Measurements from ENCODE around the gene SPON1. TPM values are rescaled to one million over a fixed set of nuclear protein-coding genes. Genes with fewer than 3 reads are reported as not detected.

The SPON1 gene
- total and polyA plus RNA-seq, 2 of the 8 experiments (the other 6 are each of a cell fraction or from before 2014, with no cell fraction given), result 1.5 to 5.4 TPM

DNA sequence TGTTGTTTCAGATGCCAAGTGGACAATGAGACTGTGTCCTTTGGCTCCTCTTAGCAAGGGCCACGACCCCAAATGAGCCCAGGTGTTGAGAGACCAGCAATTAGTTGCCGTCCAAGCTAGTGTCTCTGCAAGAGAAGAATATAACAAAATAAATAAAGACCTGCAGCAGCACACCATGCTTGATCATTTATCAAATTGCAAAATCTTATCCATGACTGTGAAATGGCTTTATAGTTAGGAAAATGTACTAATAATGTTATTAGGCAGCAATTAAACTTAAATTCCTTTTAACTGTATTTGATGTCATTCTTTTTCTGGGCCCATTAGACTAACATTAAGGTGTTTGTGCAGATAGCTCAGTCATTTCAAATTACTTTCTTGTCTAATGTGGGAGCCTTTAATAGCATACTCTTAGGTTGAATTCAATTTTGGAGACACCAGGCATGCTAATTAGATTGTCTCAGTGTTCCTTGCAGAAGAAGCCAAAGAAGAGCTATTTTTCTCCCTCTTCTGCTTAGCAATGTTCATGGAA, 220.4 kb downstream of the SPON1 start:
- Histone ChIP-seq H3K79me1 (ENCODE audit: low read depth, low read length) (no peaks in the 10 kb centered on the region), H3K9ac (replicated peaks in 1 of 4; ENCODE audit: extremely low read depth in 1 of 4, low read depth in 3 of 4, low read length in 3 of 4) (no peak overlapping the region), H3K56ac (replicated peaks; ENCODE audit: insufficient read length, low read depth, low read length) (no peak overlapping the region), H4K5ac (ENCODE audit: insufficient read length, low read depth, low read length) (no peak overlapping the region), H3K18ac (ENCODE audit: extremely low read depth, low read length) (no peak overlapping the region), H3K23me2 (ENCODE audit: low read depth, low read length) (no peaks in the 10 kb centered on the region), H3K27me3 (replicated peaks in 1 of 4; ENCODE audit: control insufficient read depth in 3 of 4, extremely low read depth in 1 of 4, insufficient read depth in 3 of 4, low read length in 3 of 4) (no peaks in the 10 kb centered on the region), H3K79me2 (ENCODE audit: control insufficient read depth in 1 of 2, insufficient read depth in 2 of 2, low read length in 2 of 2) (no peaks in the 10 kb centered on the region), H2BK12ac (ENCODE audit: low read depth, low read length) (no peak overlapping the region), H3K4me3 (ENCODE audit: extremely low read depth in 1 of 4, insufficient read depth in 2 of 4, low read depth in 3 of 4, low read length in 4 of 4) (no peak overlapping the region), H2AK5ac (ENCODE audit: low read depth, low read length) (no peak overlapping the region), H3K4me1 (replicated peaks in 1 of 4; ENCODE audit: control insufficient read depth in 3 of 4, insufficient read depth in 4 of 4, low read length in 3 of 4) (peaks cover 0 to 15% (median 5%) of the 10 kb centered on the region in 4 experiments; a peak in 4 of 7 replicates), H2BK5ac (ENCODE audit: low read depth, low read length) (no peak overlapping the region), H3K23ac (ENCODE audit: insufficient read length) (no peak overlapping the region), H3K4ac (replicated peaks; ENCODE audit: insufficient read length, low read depth, low read length) (no peak overlapping the region), H4K91ac (replicated peaks; ENCODE audit: insufficient read length, low read length) (no peak overlapping the region), H3K27ac (ENCODE audit: low read depth, low read length) (no peak overlapping the region), H3K36me3 (ENCODE audit: control insufficient read depth in 2 of 4, insufficient read depth in 4 of 4, low read length in 3 of 4) (no peaks in the 10 kb centered on the region), H3K4me2 (ENCODE audit: insufficient read depth in 1 of 2, low read depth in 2 of 2, low read length in 2 of 2) (no peak overlapping the region), H2BK20ac (ENCODE audit: low read length) (no peak overlapping the region), H3K9me3 (ENCODE audit: insufficient read depth in 2 of 2, low read depth in 1 of 2, low read length in 1 of 2) (no peaks in the 10 kb centered on the region), H4K8ac (ENCODE audit: extremely low read depth, insufficient read depth, low read length) (no peak overlapping the region), H2AFZ (ENCODE audit: low read length) (no peak overlapping the region), H3K14ac (ENCODE audit: insufficient read length) (no peak overlapping the region), H4K20me1 (replicated peaks in 1 of 2; ENCODE audit: control insufficient read depth in 1 of 2, insufficient read depth in 2 of 2, low read length in 2 of 2) (no peaks in the 10 kb centered on the region), H2BK15ac (ENCODE audit: low read length) (no peak overlapping the region), H2BK120ac (replicated peaks; ENCODE audit: low read depth, low read length) (no peak overlapping the region)
- CTCF ChIA-PET (ENCODE audit: partially characterized antibody), result interaction anchor here (1.0 kb wide), 1 partner anchor 11 kb away, joined by 5 read pairs; no protein-coding TSS in a partner anchor
- FAIRE-seq (no peak), DNase-seq (ENCODE audit: low read depth in 1 of 2, low spot score in 2 of 2) (no peak)
- 79% methylated on average over 2 of the region's 2 CpGs; no CpG with 5 or more reads in 1 of the 2 experiments for WGBS, 2 experiments (ENCODE audit: extremely low coverage in 1 of 2, insufficient coverage in 1 of 2, insufficient read length in 1 of 2, insufficient replicate concordance in 2 of 2, low coverage in 1 of 2, low lambda C conversion rate in 2 of 2, missing lambda C conversion rate in 1 of 2)
- POLR2A ChIA-PET (ENCODE audit: partially characterized antibody), result no interaction called here
- no peak for TF ChIP-seq YY1 (IDR thresholded peaks at IDR 0.05; ENCODE audit: low read depth, low read length)
- TF ChIP-seq TAF7 (optimal IDR thresholded peaks at IDR 0.05; ENCODE audit: borderline replicate concordance, low read depth, low read length), result no peak
- no peak for TF ChIP-seq BCL11A (IDR thresholded peaks at IDR 0.05; ENCODE audit: low read depth in 2 of 2, low read length in 2 of 2)
- TF ChIP-seq TBP (IDR thresholded peaks at IDR 0.05; ENCODE audit: low read depth, low read length), result no peak
- TF ChIP-seq NRF1 (IDR thresholded peaks at IDR 0.05; ENCODE audit: low read depth, low read length), result no peak
- TF ChIP-seq EGR1 (IDR thresholded peaks at IDR 0.05; ENCODE audit: borderline replicate concordance, low read depth, low read length), result no peak
- TF ChIP-seq KDM5A (IDR thresholded peaks at IDR 0.05; ENCODE audit: low read length), result no peak
- no peak for TF ChIP-seq ASH2L (IDR thresholded peaks at IDR 0.05; ENCODE audit: low read length)
- TF ChIP-seq MAFK (IDR thresholded peaks at IDR 0.05; ENCODE audit: low read depth, low read length), result no peak
- TF ChIP-seq PHF8 (conservative IDR thresholded peaks at IDR 0.05; ENCODE audit: low read depth, low read length), result no peak
- TF ChIP-seq RFX5 (IDR thresholded peaks at IDR 0.05; ENCODE audit: borderline replicate concordance, low read depth, low read length), result no peak
- TF ChIP-seq CHD1 (IDR thresholded peaks at IDR 0.05; ENCODE audit: low read depth, low read length), result no peak
- no peak for TF ChIP-seq CEBPB (IDR thresholded peaks at IDR 0.05; ENCODE audit: low read depth, low read length)
- TF ChIP-seq HDAC6 (IDR thresholded peaks at IDR 0.05; ENCODE audit: low read depth, low read length), result no peak
- TF ChIP-seq, protein P1, sequence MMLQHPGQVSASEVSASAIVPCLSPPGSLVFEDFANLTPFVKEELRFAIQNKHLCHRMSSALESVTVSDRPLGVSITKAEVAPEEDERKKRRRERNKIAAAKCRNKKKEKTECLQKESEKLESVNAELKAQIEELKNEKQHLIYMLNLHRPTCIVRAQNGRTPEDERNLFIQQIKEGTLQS (IDR thresholded peaks at IDR 0.05; ENCODE audit: insufficient read depth, low read depth, low read length), result no peak
